IMR-90 (cell line): Measurements from ENCODE around the gene SIX6. TPM values are rescaled to one million over a fixed set of nuclear protein-coding genes. Genes with fewer than 3 reads are reported as not detected.

Experiments
- ATAC-seq: fragments of 200-7000 bp; cut with Tn5 transposase; 2 replicates; pipeline ENCODE4 v1.9.1; 2020; ENCODE audit warnings: low read depth, mild to moderate bottlenecking, moderate library complexity
- BruUV-seq: library from RNA; stranded (reverse); fragments of 400-500 nt; replicated peaks from 2 replicates; lab custom pipeline; 2021; lab: Mats Ljungman, UMichigan
- CTCF ChIA-PET: fragments of 300-600 bp; formaldehyde crosslinking; extraction: SDS; loops from one replicate; lab custom pipeline; 2021; ENCODE audit warnings: antibody characterized with exemption; lab: Yijun Ruan, JAX
- POLR2A ChIA-PET: fragments of 300-600 bp; sonication (Branson Sonifier 250); formaldehyde crosslinking; loops from one replicate; lab custom pipeline; 2022; ENCODE audit warnings: antibody characterized with exemption; ENCODE audit not compliant: unreplicated experiment; lab: Charles Lee
- DNase-seq: peaks from one replicate; pipeline ENCODE4 v3.0.0; 2013
- H2AFZ ChIP-seq: replicated peaks from 2 replicates; pipeline ENCODE3; 2013; ENCODE audit warnings: low read length, mild to moderate bottlenecking; ENCODE audit not compliant: poor library complexity
- H2AK5ac ChIP-seq: 2 replicates; pipeline ENCODE4 v1.6.1; 2013; ENCODE audit warnings: low read depth, low read length, inconsistent platforms
- H2AK9ac ChIP-seq: replicated peaks from 2 replicates; pipeline ENCODE3; 2013; ENCODE audit warnings: mild to moderate bottlenecking, low read depth, low read length, moderate library complexity; ENCODE audit not compliant: poor library complexity
- H2BK120ac ChIP-seq: 2 replicates; pipeline ENCODE4 v1.6.1; 2013; ENCODE audit warnings: low read depth, low read length, inconsistent platforms
- H2BK15ac ChIP-seq: 3 replicates; pipeline ENCODE4 v1.6.1; 2013; ENCODE audit warnings: low read depth, low read length, inconsistent platforms
- H2BK20ac ChIP-seq: 2 replicates; pipeline ENCODE4 v1.6.1; 2013; ENCODE audit warnings: low read depth, mild to moderate bottlenecking, inconsistent platforms, low read length, moderate library complexity
- H2BK5ac ChIP-seq: 2 replicates; pipeline ENCODE4 v1.6.1; 2013; ENCODE audit warnings: mild to moderate bottlenecking, low read depth, low read length, inconsistent platforms; ENCODE audit not compliant: poor library complexity, severe bottlenecking
- H3K14ac ChIP-seq: replicated peaks from 2 replicates; pipeline ENCODE4 v1.6.1; 2013; ENCODE audit warnings: low read depth, low read length, inconsistent platforms
- H3K18ac ChIP-seq: 2 replicates; pipeline ENCODE4 v1.6.1; 2013; ENCODE audit warnings: low read depth, low read length, control low read depth
- H3K23ac ChIP-seq: 2 replicates; pipeline ENCODE4 v1.6.1; 2013; ENCODE audit warnings: low read depth, low read length, inconsistent platforms
- H3K27ac ChIP-seq: 2 replicates; pipeline ENCODE4 v1.5.1; 2013; ENCODE audit warnings: mild to moderate bottlenecking, control low read depth, low read length; ENCODE audit not compliant: insufficient read depth
- H3K27me3 ChIP-seq: 2 replicates; pipeline ENCODE4 v1.6.1; 2013; ENCODE audit warnings: low read length; ENCODE audit not compliant: control insufficient read depth, insufficient read depth
- H3K36me3 ChIP-seq: 2 replicates; pipeline ENCODE4 v1.6.1; 2013; ENCODE audit warnings: low read length, mixed read lengths; ENCODE audit not compliant: control insufficient read depth, insufficient read depth
- H3K4ac ChIP-seq: 2 replicates; pipeline ENCODE4 v1.6.1; 2013; ENCODE audit warnings: low read depth, low read length, inconsistent platforms
- H3K4me1 ChIP-seq: 2 replicates; pipeline ENCODE4 v1.6.1; 2013; ENCODE audit warnings: low read length, mixed read lengths; ENCODE audit not compliant: control insufficient read depth, insufficient read depth
- H3K4me2 ChIP-seq: 2 replicates; pipeline ENCODE4 v1.6.1; 2013; ENCODE audit warnings: low read depth, mild to moderate bottlenecking, control low read depth, low read length, moderate library complexity
- H3K4me3 ChIP-seq: 2 replicates; pipeline ENCODE4 v1.5.1; 2013; ENCODE audit warnings: low read depth, mild to moderate bottlenecking, control low read depth, low read length, moderate library complexity; ENCODE audit not compliant: insufficient read depth
- H3K56ac ChIP-seq: 2 replicates; pipeline ENCODE4 v1.6.1; 2013; ENCODE audit warnings: low read length, inconsistent platforms; ENCODE audit not compliant: insufficient read depth; ENCODE audit errors: extremely low read depth
- H3K79me1 ChIP-seq, 2 experiments: 2 replicates each; pipeline ENCODE4 v1.6.1; 2013; ENCODE audit warnings: low read length in 2 of 2, inconsistent platforms in 1 of 2, low read depth in 1 of 2
- H3K9ac ChIP-seq: 2 replicates; pipeline ENCODE4 v1.6.1; 2013; ENCODE audit warnings: low read depth, low read length, control low read depth
- H3K9me1 ChIP-seq: 2 replicates; pipeline ENCODE4 v1.6.1; 2013; ENCODE audit warnings: low read length, inconsistent platforms; ENCODE audit not compliant: insufficient read depth
- H3K9me3 ChIP-seq: 2 replicates; pipeline ENCODE4 v1.6.1; 2013; ENCODE audit warnings: low read length; ENCODE audit not compliant: control insufficient read depth, insufficient read depth
- H4K20me1 ChIP-seq: 2 replicates; pipeline ENCODE4 v1.6.1; 2013; ENCODE audit warnings: low read length, inconsistent platforms; ENCODE audit not compliant: insufficient read depth
- H4K5ac ChIP-seq: 2 replicates; pipeline ENCODE4 v1.6.1; 2013; ENCODE audit warnings: mild to moderate bottlenecking, low read depth, low read length, control low read depth
- H4K8ac ChIP-seq, 2 experiments: 2 replicates each; pipeline ENCODE4 v1.6.1; 2013; ENCODE audit warnings: low read depth in 2 of 2, low read length in 2 of 2, control low read depth in 1 of 2, inconsistent platforms in 1 of 2
- H4K91ac ChIP-seq: 2 replicates; pipeline ENCODE4 v1.6.1; 2013; ENCODE audit warnings: low read depth, low read length, inconsistent platforms; ENCODE audit not compliant: insufficient read depth
- CEBPB ChIP-seq: IDR thresholded peaks from 2 replicates; pipeline ENCODE4 v1.6.1; 2012; ENCODE audit warnings: low read depth, low read length, improper control_type of control experiment
- RFX5 ChIP-seq: IDR thresholded peaks from 2 replicates; pipeline ENCODE4 v1.8.0; 2012; ENCODE audit warnings: low read depth, mild to moderate bottlenecking, low read length, moderate library complexity
- WGBS, 2 experiments: methylation state at CpG; one replicate each; pipeline versions ENCODE4 v1.1.5 to v1.1.7; 2013; ENCODE audit warnings: missing lambda C conversion rate in 2 of 2; ENCODE audit not compliant: insufficient read length in 1 of 2; ENCODE audit errors: extremely low coverage in 2 of 2; 5-methylcytosine and 5-hydroxymethylcytosine counted together
- dilution Hi-C: fragments of 300-500 bp; cut with HindIII; formaldehyde crosslinking; loops from one replicate; pipeline ENCODE4 v1.14.3; 2018; ENCODE audit warnings: low sequenced_read_pairs; ENCODE audit not compliant: unreplicated experiment
- in situ Hi-C: fragments of 300-500 bp; cut with MboI; formaldehyde crosslinking; loops from 3 replicates; pipeline ENCODE4 v1.14.3; 2019; ENCODE audit warnings: low sequenced_read_pairs, inconsistent platforms, mixed read lengths
- intact Hi-C: fragments of 100-400 bp; cut with micrococcal nuclease; formaldehyde crosslinking; loops from 2 replicates; pipeline ENCODE4 v1.10.0; 2022
- polyA plus RNA-seq, 3 experiments: library from polyadenylated mRNA; depleted of rRNA; stranded (reverse); fragments of >200 nt; gene quantifications; 2 replicates each; pipeline ENCODE4 v1.2.3, GENCODE V29; 2012; ENCODE audit warnings: low replicate concordance in 1 of 3
- total RNA-seq: library from RNA; depleted of rRNA; stranded (reverse); fragments of >200 nt; gene quantifications from 2 replicates; pipeline ENCODE4 v1.2.3, GENCODE V29; 2012

SIX6 gene
- total and polyA plus RNA-seq, 2 of the 4 experiments (the other 2 are of a cell fraction): not detected

- Histone ChIP-seq H3K4me3 (no peak overlapping the region), H3K9me1 (no peaks in the 10 kb centered on the region), H2AFZ (no peak overlapping the region), H2AK5ac (no peak overlapping the region), H3K23ac (no peak overlapping the region), H2BK5ac (no peak overlapping the region), H4K8ac (no peak overlapping the region), H3K36me3 (no peaks in the 10 kb centered on the region), H3K14ac (no peak overlapping the region), H3K9me3 (no peaks in the 10 kb centered on the region), H3K27me3 (peaks cover 4% of the 10 kb centered on the region), H2AK9ac (no peak overlapping the region), H4K20me1 (no peaks in the 10 kb centered on the region), H3K18ac (no peak overlapping the region), H4K91ac (no peak overlapping the region), H3K27ac (no peak overlapping the region), H3K56ac (no peak overlapping the region), H3K9ac (no peak overlapping the region), H2BK120ac (no peak overlapping the region), H3K4me2 (no peak overlapping the region), H2BK20ac (no peak overlapping the region), H3K79me1 (no peaks in the 10 kb centered on the region), H3K4me1 (no peaks in the 10 kb centered on the region), H3K4ac (no peak overlapping the region), H2BK15ac (no peak overlapping the region), H4K5ac (no peak overlapping the region)
- peak; percentile 37; the same call in 1 of the 2 replicates for ATAC-seq
- no peak for DNase-seq
- ChIA-PET POLR2A (no interaction called here), CTCF (interaction anchor here (0.5 kb wide), 1 partner anchor 437 kb away, joined by 3 read pairs; no protein-coding TSS in a partner anchor)
- no CpG with 5 or more reads among the region's 1 CpG for WGBS, 2 experiments
- dilution Hi-C loops: no loop called here
- intact Hi-C loops: no loop called here
- BruUV-seq: no TSS peak
- TF ChIP-seq RFX5 (no peak), CEBPB (peak; percentile 77)
- in situ Hi-C loops: loop anchor here (25.0 kb wide), 1 partner anchor 492 kb away; no protein-coding TSS in a partner anchor
Measured at GRCh38 chr14:60553808-60554207, 44.9 kb downstream of the SIX6 start.
